Activated naive CD4-positive, alpha-beta T cell treated with anti-CD3 and anti-CD28 coated beads, Interleukin-2, amount 50 U/mL, for 16 hours (primary cell): ENCODE measurements around the gene SRRM4.

Source experiments
- DNase-seq: peaks from one replicate; pipeline ENCODE4 v3.0.0-alpha.2; 2020

Gene SRRM4

GRCh38 chr12:119129827-119130434 lies 148.6 kb downstream of the SRRM4 start:
- no peak for DNase-seq

GRCh38 chr12:119130523-119130922 lies 149.2 kb downstream of the SRRM4 start:
- DNase-seq = no peak

- no peak for DNase-seq
These were observed 153.1 kb downstream of the SRRM4 start for GRCh38 chr12:119134284-119135072.

- DNase-seq = no peak
These were observed 155.6 kb downstream of the SRRM4 start for GRCh38 chr12:119136811-119137410.

- no peak for DNase-seq
These were observed 158.1 kb downstream of the SRRM4 start for GRCh38 chr12:119139448-119139847.

GRCh38 chr12:119145367-119145766 lies 164.0 kb downstream of the SRRM4 start:
- DNase-seq = no peak

- no peak for DNase-seq
These were observed 166.6 kb downstream of the SRRM4 start for GRCh38 chr12:119147847-119148448.

GRCh38 chr12:119149270-119149669 lies 167.9 kb downstream of the SRRM4 start:
- no peak for DNase-seq

GRCh38 chr12:119151445-119152026 lies 170.2 kb downstream of the SRRM4 start:
- no peak for DNase-seq

GRCh38 chr12:119153477-119154434 lies 172.4 kb downstream of the SRRM4 start:
- no peak for DNase-seq

GRCh38 chr12:119154435-119154818 lies 173.1 kb downstream of the SRRM4 start:
- no peak for DNase-seq

GRCh38 chr12:119156401-119157044 lies 175.2 kb downstream of the SRRM4 start:
- DNase-seq = no peak

- DNase-seq = no peak
These were observed 176.2 kb downstream of the SRRM4 start for GRCh38 chr12:119157528-119157927.

GRCh38 chr12:119157978-119158377 lies 176.6 kb downstream of the SRRM4 start:
- DNase-seq = no peak

- DNase-seq = no peak
These were observed 177.1 kb downstream of the SRRM4 start for GRCh38 chr12:119158402-119158801.

- no peak for DNase-seq
These were observed 178.5 kb downstream of the SRRM4 start for GRCh38 chr12:119159844-119160243.

GRCh38 chr12:119167902-119168301 lies 186.6 kb downstream of the SRRM4 start:
- DNase-seq = no peak

GRCh38 chr12:119168721-119169120 lies 187.4 kb downstream of the SRRM4 start:
- DNase-seq = no peak

GRCh38 chr12:119169150-119169549 lies 187.8 kb downstream of the SRRM4 start:
- DNase-seq = no peak

GRCh38 chr12:119171291-119171690 lies 189.9 kb downstream of the SRRM4 start:
- DNase-seq = no peak

GRCh38 chr12:119171691-119172425 lies 190.5 kb downstream of the SRRM4 start:
- DNase-seq = no peak
